Astrocyte of the spinal cord (primary cell): ENCODE data around the gene TMBIM6.

Source experiments
- DNase-seq: peaks from one replicate; pipeline ENCODE4 v3.0.0; 2011; ENCODE audit warnings: low read depth, low spot score
- H3K4me3 ChIP-seq: 2 replicates; pipeline ENCODE4 v1.5.1; 2011; ENCODE audit warnings: low read depth, mild to moderate bottlenecking, low read length, moderate library complexity
- in situ Hi-C: cut with HindIII; loops from 2 replicates; pipeline ENCODE4 v1.10.0; 2017; ENCODE audit warnings: low sequenced_read_pairs
- TF ChIP-seq, protein P1 (sequence below): IDR thresholded peaks from 2 replicates; pipeline ENCODE4 v1.5.1; 2012; ENCODE audit warnings: low read depth, mild to moderate bottlenecking, low read length, inconsistent platforms

TMBIM6 gene

DNA sequence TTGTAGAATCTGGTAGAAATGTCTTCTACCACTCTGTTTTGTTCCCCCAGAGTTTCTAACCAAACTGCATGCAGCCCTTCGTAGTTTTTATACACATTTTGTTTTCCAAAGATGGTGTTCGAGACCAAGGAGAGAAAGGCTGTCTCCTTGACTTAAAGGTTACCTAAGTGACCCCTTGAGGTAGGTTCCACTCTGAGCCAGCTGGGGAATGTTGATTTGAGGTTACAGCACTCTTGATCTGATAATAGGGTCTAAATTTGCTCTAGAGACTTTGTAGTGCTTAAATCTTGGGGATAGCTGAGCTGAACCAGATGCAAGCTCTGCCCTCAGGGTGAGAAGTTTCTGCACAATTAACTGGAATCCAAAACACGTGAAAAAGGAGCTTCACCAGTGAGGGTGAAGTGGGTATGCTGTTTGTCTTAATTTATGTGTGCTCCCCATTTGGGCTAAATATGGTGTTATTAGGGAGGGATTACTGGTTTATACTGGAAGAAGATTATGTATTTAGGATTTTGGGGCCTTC lies 3.1 kb downstream of the TMBIM6 start:
- H3K4me3 ChIP-seq = no peak overlapping the region

DNA sequence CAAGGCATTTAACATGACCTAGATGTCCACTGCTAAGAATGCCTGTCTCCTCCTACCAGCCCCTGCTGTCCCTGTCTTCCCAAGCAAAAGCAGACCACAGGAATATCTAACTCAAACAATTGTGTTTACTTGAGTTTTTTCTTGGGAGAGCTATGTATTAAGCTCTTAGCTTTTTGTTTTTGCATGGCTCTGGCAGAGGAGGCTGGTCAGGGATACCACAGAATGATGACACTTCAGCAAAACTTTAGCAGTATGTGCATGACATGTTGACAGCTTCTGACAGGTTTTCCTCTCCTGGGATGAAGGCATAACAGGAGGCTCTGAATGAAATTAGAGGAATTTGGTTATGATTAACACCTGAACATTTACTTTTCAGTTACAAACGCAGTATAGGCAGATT lies 6.9 kb downstream of the TMBIM6 start:
- H3K4me3 ChIP-seq = no peak overlapping the region
- TF ChIP-seq, protein P1, sequence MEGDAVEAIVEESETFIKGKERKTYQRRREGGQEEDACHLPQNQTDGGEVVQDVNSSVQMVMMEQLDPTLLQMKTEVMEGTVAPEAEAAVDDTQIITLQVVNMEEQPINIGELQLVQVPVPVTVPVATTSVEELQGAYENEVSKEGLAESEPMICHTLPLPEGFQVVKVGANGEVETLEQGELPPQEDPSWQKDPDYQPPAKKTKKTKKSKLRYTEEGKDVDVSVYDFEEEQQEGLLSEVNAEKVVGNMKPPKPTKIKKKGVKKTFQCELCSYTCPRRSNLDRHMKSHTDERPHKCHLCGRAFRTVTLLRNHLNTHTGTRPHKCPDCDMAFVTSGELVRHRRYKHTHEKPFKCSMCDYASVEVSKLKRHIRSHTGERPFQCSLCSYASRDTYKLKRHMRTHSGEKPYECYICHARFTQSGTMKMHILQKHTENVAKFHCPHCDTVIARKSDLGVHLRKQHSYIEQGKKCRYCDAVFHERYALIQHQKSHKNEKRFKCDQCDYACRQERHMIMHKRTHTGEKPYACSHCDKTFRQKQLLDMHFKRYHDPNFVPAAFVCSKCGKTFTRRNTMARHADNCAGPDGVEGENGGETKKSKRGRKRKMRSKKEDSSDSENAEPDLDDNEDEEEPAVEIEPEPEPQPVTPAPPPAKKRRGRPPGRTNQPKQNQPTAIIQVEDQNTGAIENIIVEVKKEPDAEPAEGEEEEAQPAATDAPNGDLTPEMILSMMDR = no peak
- no peak for DNase-seq
- in situ Hi-C loops = no loop called here

More for the DNA sequence above, 3.1 kb downstream of the TMBIM6 start:
- DNase-seq = no peak
- TF ChIP-seq, protein P1 = no peak
- in situ Hi-C loops = no loop called here

DNA sequence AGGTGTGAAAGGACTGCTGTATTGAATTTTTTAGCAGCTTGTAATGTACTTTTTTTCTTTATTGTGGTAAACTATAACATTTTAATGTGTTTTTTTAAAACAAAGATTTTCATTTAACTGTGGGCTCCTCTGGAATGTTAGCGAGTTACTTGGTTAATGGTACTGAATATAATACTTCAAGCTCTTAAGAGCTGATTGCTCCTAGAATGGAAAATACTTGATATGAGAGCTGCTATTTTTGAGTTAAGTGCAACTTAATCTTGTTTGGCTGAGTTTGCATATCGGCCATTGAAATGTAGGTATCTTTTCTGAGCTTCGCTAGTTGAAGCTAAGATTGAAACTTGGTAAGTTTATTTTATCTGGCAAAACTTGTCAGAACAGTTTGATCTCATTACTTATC lies 7.4 kb downstream of the TMBIM6 start:
- in situ Hi-C loops = no loop called here
- DNase-seq = no peak
- TF ChIP-seq, protein P1 = no peak
- H3K4me3 ChIP-seq = no peak overlapping the region

DNA sequence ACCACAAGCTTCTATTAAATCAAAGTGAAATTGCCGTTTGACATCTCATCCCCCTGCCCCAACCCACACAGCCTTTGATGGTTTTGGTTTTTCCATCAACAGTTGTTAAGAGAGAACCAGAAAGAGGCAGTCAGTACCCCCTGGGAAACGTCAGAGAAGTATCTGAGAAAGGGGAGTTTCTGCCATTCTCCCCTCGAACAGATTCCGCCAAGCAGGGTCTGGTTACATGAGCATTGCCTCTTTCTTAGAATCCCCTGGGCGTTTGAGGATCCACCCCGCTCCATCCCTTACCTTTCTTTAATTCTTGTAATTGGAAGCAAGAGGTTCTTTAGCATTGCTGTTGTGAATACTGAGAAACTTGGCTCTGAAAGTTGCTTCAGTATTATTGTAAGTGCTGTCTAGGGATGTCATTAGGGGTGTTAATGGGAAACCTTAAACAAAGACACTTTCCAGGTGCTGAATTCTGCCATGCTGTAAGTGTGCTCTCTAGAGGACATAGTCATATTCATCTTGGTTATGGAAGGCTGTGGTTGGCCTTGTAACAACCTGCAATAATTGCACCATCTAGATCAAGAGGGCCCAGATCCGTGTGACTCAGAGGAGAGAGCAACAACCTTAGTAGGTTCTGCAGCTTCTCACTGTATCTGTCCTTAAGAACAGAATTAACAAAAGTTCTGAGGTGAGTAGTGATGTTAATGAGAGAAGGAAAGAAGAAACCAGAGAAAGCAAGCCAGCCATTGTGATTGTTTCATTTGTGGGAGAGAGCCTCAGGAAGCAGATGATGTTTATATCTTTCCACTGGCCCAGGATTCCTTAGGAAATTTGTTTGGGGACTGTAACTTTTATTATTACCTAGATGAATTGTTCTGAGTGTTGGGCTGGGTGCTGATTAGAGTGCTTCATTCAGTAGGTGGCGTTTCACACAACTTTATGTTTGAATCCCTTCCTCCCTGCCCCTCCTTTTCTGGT lies 9.0 kb downstream of the TMBIM6 start:
- H3K4me3 ChIP-seq = no peak overlapping the region
- DNase-seq = peak; percentile 51
- TF ChIP-seq, protein P1 = no peak
- in situ Hi-C loops = no loop called here

DNA sequence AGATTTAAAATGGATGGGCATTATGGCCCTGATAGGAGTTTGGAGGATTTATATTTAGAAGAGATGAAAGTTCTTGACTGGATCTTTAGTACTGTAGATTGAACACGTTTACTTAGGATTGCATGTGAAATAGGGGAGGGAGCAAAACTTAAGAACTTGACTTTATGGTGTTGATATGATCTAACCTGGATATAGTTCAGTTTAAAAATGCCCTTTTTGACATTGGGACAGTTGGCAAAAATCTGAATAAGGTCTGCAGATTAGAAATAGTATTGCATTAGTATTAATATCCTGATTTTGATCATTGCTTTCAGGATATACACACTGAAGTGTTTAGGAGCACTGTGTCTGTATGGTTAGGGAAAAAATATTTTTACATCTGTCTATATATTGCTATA lies 9.6 kb downstream of the TMBIM6 start:
- DNase-seq = no peak
- no peak overlapping the region for H3K4me3 ChIP-seq
- TF ChIP-seq, protein P1 = no peak
- in situ Hi-C loops = no loop called here

DNA sequence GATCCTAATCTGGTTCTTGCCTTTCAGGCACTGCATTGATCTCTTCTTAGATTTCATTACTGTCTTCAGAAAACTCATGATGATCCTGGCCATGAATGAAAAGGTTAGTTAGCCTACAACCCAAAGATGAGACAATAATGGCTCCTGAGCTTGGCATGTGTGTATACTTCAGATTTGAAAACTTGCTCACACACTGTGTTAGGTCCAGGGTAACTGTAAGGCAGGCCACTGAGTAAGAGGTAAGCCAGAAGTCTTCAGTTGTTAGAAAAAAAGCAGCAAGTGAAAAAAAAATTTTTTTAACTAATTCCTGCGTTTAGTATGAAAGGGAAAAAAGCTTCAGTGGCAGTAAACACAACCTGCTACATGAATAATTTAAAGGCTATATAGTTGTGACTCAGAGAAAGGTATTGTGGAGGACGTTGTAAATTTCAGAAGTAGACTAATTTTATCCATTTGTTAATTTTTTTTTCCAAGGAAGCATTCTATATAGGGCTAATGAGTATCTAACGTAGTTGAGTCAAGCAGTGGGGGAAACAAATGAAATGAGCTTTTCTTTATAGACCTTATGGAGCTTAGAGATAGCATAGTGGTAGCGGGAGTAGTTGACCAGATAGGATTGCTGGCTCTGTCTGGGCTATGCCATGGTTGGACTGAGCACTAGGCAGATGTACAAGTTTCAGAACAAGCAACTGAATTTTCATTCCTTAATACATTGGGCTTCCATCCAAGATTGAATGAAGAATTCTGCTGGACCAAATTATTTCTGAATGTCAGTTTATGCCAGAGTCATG lies 20.5 kb downstream of the TMBIM6 start:
- TF ChIP-seq, protein P1 = no peak
- no peak for DNase-seq

More for the DNA sequence above, 20.5 kb downstream of the TMBIM6 start:
- no peak overlapping the region for H3K4me3 ChIP-seq
- in situ Hi-C loops = no loop called here
